GM18858 (cell line): Measurements from ENCODE around the gene FBXO5.
A peak's percentile ranks its signal among the peaks of the same experiment; 100 is the strongest.
"Not testable (repeated sequence)": the region's sequence is repeated elsewhere in the genome, so short reads cannot be mapped to it uniquely, and the experiment has no call there.

Source experiments
- ATAC-seq: cut with Tn5 transposase; IDR thresholded peaks from one replicate; pipeline ENCODE4 v1.9.1; 2021; ENCODE audit not compliant: unreplicated experiment

The FBXO5 gene

DNA sequence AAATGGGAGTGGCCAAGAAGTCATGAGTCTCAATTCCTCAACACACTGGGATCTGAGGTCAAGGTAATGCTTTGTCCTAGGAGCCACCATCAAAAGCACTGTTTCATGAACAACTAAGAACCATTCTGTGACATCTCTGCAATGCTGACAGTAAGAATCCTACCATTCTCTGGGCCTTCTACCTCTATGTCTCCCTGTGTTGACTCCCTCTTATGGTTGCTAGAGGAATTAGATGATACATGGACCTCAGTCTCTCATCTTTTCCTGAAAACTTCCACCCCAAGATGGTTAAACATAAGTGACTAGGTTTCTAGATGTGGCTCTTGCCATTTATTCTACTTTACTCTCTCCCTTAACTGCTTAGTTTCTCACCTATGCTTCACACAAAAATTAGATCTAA lies 10.6 kb upstream of the FBXO5 start:
- ATAC-seq: no peak

DNA sequence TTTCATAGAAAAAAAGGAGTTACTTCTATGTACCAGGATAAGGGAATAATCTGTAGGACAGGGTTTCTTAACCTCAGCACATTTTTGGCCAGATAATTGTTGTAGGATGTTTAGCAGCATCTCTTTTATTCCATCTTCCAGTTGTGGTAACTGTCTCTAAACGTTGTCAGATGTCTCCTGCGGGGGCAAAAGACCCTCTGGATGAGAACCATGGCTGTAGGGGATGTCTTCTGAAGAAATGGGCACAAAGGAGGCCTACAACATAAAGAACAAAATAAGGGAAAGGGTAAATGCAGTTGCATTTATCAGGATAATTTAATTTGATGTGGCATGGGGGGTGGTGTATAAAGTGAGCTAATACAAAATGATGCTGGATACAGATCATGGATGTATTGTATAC lies 4.1 kb upstream of the FBXO5 start:
- no peak for ATAC-seq

DNA sequence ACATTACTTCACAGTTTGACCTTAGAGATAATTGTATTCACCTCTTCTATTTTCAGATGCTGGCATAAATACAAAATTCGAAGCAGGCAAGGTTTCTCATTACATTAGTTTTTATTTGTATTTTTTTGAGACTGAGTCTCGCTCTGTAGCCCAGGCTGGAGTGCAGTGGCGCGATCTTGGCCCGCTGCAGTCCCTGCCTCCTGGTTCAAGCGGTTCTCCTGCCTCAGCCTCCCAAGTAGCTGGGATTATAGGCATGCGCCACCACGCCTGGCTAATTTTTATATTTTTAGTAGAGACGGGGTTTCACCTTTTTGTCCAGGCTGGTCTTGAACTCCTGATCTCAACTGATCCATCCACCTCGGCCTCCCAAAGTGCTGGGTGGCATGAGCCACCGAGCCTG lies 2.5 kb upstream of the FBXO5 start:
- ATAC-seq: not testable (repeated sequence)

DNA sequence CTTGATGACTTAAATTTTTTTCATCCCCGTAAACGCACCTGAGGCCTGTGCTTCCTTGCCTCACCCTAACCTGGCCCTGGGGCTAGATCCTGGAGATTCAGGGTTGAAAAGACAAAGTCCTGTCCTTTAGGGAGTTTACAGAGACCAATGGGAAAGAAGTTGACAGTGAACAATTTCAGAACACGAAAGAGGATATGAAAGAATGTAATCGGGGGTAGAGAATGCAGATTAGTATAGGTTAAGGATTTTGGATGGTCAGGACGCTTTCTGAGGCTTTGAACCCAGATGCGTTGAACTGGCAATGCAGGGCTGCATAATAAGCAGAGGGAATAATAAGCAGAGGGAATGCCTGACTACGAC lies 1.7 kb upstream of the FBXO5 start:
- ATAC-seq: peak; percentile 31

DNA sequence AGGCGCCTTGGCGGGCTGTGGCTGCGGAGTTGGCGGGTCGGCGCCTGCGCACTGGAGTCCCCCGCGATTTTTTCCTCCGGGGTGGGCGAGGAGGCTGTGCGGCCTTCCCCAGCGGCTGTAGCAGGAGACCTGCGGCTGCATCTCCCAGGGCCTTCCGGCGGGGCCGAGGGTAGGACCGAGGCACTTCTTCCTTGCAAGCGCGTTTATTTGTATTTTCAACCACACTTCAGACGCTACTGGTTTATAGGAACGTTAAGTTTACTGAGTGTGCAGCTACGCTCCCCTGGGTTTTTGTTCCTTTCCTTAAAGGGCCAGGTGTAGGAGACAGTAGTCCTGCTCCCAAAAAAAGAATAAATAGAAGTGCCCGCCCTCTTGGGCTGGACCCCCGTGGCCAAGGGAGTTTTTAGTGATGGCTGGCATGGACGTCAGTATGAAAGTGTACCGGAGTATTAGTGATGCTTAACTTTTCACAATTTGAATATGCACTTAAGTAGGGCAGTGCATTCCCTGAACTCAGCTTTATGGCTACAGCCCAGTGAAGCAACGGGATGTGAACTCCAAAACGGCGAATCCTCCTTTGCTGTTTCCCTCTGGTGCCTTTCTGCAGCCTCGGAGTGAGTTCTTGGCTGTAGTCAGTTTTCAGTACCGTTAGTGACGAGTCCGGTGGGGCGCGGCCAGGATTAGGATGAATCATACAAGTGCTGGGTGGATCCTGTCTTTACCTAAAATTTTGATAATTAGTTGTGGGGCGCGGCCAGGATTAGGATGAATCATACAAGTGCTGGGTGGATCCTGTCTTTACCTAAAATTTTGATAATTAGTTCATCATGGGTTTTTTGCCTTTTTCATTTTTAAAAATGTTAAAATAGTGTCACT lies 1.0 kb upstream of the FBXO5 start:
- peak; percentile 10 for ATAC-seq

DNA sequence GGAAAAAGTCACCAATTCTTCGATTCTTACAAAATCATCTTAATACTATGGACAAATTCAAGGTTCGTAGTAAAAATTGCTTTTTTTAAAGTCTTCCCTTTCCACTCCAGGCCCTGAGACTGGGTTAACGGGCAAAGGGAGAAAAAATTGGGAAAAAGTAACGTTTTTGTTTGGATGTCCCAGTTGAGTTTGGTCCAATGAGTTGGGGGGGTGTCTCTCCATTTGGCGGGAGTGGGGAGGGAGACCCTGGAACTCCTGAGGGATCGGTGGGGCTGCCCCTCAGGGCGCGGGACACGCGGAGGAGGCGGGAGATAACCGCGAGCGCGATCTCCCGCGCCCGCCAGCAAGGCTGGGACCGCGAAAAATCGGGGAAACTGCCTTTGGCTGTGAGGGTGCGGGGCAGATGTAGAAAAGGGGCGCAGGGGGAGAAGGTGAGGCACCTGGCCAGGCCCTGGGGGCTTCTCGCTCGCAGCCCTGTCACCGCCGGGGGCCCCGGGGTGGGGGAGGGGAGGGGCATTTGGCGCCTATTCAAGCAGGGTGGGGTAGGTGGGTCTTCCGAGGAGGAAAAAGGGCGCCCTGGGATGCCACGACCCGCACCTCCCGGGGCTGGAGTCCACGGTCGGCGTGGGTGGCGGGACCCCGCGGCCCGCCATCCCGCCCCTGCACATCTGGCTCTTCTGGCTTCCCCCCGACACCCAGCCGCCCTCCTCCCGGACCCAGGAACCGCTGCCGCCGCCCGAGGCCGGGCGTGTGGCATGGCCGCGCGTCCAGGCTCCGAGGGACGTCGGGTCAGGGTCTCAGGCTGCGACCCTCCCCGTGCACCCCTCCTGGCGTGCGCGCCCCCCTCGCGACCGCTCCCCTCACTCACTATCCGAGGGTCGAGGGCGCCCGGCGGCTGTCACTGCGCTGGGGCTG lies 595 bp downstream of the FBXO5 start:
- no peak for ATAC-seq

DNA sequence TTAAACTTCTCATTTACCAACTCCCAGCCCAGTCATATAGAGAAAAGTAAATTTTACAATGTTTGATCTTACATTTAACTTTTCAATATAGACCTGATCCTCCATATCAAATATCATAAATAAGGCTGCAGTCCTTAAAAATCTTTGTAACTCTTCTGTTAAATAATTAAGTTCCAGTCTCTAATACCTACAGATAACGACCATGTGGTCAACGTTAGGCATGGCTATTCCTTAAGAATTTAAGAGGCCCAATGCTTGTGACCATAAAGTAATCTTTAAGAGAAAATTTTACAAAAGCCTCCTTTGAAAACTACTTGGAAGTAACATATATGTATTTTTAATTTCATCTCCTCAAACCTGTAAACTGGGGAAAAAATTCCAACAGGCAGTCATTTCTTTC lies 1.6 kb downstream of the FBXO5 start:
- ATAC-seq: no peak

DNA sequence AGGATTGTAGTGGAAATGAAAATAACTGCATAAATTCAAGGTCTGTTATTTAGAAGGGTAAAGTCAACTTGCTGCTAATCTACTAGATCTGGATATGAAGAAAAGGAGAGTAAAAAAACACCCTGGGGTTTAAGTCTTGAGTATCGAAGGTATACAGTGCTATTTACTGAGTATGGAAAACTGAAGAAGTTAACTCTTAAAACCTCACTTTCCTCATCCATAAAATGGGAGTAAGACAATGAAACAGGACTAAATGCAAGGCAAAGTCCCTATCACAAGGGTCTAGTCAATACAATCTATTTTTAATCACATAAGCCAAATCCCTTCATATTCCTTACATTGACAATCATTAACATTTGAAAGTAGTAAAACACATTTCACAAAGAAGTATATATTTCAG lies 2.2 kb downstream of the FBXO5 start:
- ATAC-seq: no peak

DNA sequence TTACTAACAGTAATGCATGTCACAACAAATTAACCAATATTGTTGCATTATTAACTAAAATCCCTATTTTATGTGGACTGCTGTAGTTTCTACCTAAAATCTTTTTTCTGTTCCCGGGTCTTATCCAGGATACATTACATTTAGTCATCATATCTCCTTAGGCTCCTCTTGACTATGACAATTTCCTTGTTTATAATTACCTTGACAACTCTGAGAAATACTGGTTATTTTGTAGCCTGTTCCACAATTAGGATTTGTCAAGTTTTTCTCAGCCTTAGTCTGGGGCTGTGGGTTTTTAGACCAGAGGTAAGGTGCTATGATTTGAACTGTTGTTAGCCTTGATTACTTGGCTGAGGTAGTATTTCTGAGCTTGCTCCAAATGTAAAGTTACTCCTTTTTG lies 3.7 kb downstream of the FBXO5 start:
- no peak for ATAC-seq

DNA sequence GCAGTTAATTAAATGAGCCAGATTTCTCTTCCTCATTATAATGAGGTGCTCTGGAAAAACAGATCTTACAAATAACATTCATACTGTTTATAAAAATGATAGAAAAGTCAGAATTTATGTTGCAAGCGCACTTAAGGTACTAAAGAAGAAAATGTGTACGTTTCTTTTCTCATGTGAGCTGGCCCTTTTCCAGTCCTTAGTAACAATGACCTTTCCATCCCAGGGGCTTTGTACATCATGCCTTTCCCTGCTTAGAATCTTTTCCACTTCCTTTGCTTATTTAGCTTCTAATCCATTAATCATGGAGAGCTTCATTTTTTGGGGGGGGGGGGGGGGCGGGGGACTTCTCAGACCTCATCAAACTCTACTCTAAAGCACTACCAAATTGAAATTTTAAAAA lies 4.8 kb downstream of the FBXO5 start:
- ATAC-seq: no peak

DNA sequence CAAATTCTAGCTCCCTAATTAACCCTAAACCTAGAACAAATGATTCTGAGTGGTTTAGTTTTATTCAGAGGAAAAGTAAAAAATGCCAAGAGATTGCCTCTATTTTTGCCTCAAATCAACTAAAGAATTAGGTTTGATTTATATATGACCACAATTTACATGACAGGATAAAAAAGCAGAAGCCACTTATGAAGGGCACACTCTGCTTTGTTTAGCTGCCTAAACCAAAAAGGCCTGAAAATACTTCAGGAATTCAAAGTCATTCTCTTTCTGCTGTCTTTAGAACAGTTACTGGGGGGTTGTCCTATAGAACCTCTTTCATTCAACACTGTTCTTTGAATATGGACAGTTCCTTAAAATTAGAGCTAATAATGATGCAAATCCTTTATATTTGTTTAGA lies 5.3 kb downstream of the FBXO5 start:
- no peak for ATAC-seq

GRCh38 chr6:152976749-152977148 lies 6.1 kb downstream of the FBXO5 start:
- no peak for ATAC-seq

- peak; percentile 55 for ATAC-seq
Observed at GRCh38 chr6:152975204-152975915, 7.5 kb downstream of the FBXO5 start.

GRCh38 chr6:152973916-152974315 lies 8.9 kb downstream of the FBXO5 start:
- no peak for ATAC-seq

DNA sequence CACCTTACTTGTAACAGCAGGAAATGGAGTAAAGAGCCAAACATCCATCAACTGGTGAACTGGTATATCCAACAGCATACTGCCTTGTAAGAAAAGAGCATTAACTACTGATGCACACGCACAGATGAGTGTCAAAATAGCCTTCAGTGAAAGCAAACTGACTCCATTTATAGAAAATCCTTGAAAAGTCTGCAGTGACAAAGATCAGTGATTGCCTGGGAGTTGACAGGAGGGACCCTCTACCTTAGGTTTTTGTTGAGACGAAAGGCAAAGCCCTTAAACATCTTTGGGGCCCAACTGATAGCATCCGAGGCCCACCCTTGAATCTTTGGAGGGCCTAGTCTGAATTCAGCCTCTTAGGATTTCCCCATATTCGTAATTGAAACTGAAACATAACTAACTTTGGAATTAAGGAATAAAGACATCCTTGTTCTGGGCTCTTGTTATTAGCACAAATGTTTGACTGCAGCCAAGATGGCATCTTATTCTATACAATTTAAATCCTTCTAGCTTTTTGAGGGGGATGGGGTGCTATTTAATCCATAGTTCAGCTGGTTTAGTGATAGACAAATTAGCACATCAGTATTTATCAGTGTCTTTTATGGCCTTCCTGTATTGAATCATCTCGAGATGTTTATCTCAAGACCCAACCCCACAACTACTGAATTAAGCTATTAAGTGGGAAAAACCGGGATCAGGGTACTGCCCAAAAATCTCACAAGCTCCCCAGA lies 13.0 kb downstream of the FBXO5 start:
- no peak for ATAC-seq

DNA sequence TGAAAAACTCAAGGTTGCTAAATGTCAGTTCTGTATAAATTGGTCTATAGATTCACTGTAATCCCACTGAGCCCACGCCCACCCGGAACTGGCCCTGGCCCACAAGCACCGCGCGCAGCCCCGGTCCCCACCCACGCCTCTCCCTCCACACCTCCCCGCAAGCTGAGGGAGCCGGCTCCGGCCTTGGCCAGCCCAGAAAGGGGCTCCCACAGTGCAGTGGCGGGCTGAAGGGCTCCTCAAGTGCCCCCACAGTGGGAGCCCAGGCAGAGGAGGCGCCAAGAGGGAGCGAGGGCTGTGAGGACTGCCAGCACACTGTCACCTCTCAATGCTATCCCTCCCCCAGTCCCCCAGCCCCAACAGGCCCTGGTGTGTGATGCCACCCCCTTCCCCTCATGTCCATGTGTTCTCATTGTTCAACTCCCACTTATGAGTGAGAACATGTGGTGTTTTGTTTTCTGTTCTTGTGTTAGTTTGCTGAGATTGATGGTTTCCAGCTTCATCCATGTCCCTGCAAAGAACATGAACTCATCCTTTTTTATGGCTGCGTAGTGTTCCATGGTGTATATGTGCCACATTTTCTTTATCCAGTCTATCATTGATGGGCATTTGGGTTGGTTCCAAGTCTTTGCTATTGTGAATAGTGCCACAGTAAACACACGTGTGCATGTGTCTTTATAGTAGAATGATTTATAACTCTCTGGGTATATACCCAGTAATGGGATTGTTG lies 16.5 kb downstream of the FBXO5 start:
- ATAC-seq: not testable (repeated sequence)

- ATAC-seq: no peak
Observed at GRCh38 chr6:152959333-152959732, 23.5 kb downstream of the FBXO5 start.

GRCh38 chr6:152957796-152958195 lies 25.0 kb downstream of the FBXO5 start:
- ATAC-seq: no peak

DNA sequence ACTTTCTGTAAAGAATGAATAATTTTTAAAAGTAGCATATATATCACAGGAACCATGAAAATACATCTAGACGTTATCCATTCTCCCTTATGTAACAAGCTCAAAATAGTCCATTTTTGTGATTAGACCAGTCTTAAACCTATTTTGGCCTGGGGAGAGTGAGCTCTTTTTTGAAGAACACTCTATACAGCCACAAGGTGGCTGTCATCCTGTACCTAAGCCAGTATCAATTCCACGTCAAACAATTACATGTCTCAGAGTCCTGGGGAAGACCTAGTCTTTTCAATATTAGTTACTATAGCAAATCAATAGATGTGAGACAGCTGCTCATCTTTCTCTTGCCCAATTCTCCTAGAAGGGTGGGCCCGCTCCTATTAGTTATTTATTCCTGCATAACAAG lies 28.4 kb downstream of the FBXO5 start:
- ATAC-seq: peak; percentile 52

DNA sequence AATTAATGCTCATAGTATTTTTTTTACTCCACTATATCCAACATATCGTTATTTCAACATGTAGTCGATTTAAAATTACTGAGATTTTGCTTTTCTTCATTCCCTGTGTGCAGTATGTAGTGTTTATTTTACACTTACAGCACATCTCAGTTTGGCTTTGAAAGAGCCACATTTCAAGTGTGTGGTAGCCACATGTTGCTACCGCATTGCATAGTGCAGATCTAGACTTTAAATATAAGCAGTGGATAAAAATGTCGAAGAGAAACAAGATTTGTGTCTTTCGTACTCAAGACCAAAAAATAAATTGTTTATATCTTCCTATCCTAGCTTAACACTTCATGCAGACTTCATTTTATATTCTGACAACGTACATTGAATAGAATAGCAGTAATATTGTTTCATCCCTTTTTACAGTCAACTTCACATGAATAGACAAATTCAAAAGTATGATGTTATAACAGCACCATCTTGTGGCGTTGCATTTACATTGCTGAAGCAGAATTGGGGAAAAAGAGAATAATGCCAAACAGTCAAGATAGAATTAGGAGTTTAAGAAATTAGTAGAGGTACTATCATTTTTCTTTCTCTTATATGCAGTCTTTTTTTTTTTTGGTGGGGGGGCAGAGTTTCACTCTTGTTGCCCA lies 29.9 kb downstream of the FBXO5 start:
- ATAC-seq: no peak
